Mesothelial cell of epicardium (in vitro differentiated cells): Measurements from ENCODE around the gene BTBD16. TPM values are rescaled to one million over a fixed set of nuclear protein-coding genes. Genes with fewer than 3 reads are reported as not detected.

Experiments
- DNase-seq, 2 experiments: peaks; one replicate each; pipeline ENCODE4 v3.0.0; 2021; ENCODE audit warnings: low spot score in 2 of 2; ENCODE audit not compliant: unreplicated experiment in 2 of 2
- H3K27ac Mint-ChIP-seq: 2 replicates; pipeline ENCODE4 v1.8.0; 2021; ENCODE audit warnings: mixed read lengths
- H3K27me3 Mint-ChIP-seq: 2 replicates; pipeline ENCODE4 v1.8.0; 2021; ENCODE audit warnings: low read depth, mixed read lengths
- H3K36me3 Mint-ChIP-seq: 2 replicates; pipeline ENCODE4 v1.8.0; 2021; ENCODE audit warnings: mixed read lengths
- H3K4me1 Mint-ChIP-seq: 2 replicates; pipeline ENCODE4 v1.8.0; 2021; ENCODE audit warnings: mixed read lengths
- H3K4me3 Mint-ChIP-seq: 2 replicates; pipeline ENCODE4 v1.8.0; 2021; ENCODE audit warnings: mild to moderate bottlenecking, moderate library complexity, mixed read lengths
- H3K9me3 Mint-ChIP-seq: 2 replicates; pipeline ENCODE4 v1.8.0; 2021; ENCODE audit warnings: mixed read lengths
- CTCF ChIP-seq: fragments of 200-600 bp; sonication (generic); IDR thresholded peaks from one replicate; pipeline ENCODE4 v1.5.0; 2021; ENCODE audit warnings: antibody characterized with exemption; ENCODE audit not compliant: unreplicated experiment
- total RNA-seq: library from RNA; stranded (reverse); gene quantifications from 3 replicates; pipeline ENCODE4 v1.2.1, GENCODE V29; 2021

Gene BTBD16
- total RNA-seq, 1 donor from 2014 or later, result not detected

- no peak for TF ChIP-seq CTCF
- no peaks in the 10 kb centered on the region for H3K27me3 Mint-ChIP-seq
- H3K9me3 Mint-ChIP-seq, result no peaks in the 10 kb centered on the region
- no peak for DNase-seq
- H3K4me1 Mint-ChIP-seq, result peaks cover 14% of the 10 kb centered on the region
- no peak overlapping the region for H3K4me3 Mint-ChIP-seq
- no peak overlapping the region for H3K27ac Mint-ChIP-seq
- H3K36me3 Mint-ChIP-seq, result peaks cover 21% of the 10 kb centered on the region
Observed at GRCh38 chr10:122229666-122230065, 41.4 kb upstream of the BTBD16 start.

DNA sequence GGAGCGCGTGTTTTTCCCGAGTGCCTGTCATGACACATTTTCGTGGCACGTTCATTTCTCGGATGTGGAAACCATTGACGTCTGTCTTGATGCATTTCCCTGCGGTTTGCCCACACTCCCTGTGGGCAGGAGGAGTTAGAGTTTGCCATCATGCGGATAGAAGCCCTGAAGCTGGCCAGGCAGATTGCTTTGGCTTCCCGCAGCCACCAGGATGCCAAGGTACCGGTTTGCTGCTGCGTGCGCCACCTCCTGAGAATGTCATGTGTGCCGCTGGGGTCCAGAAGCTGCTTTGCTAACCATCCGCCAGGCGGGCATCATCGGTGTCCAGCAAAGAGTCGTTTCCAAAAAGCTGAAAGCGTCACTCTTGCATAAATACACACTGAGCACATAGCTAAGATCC lies 40.9 kb upstream of the BTBD16 start:
- Mint-ChIP-seq H3K27ac (no peak overlapping the region), H3K27me3 (no peaks in the 10 kb centered on the region), H3K4me3 (no peak overlapping the region), H3K36me3 (peaks cover 21% of the 10 kb centered on the region), H3K4me1 (peaks cover 15% of the 10 kb centered on the region), H3K9me3 (no peaks in the 10 kb centered on the region)
- no peak for TF ChIP-seq CTCF
- no peak for DNase-seq

DNA sequence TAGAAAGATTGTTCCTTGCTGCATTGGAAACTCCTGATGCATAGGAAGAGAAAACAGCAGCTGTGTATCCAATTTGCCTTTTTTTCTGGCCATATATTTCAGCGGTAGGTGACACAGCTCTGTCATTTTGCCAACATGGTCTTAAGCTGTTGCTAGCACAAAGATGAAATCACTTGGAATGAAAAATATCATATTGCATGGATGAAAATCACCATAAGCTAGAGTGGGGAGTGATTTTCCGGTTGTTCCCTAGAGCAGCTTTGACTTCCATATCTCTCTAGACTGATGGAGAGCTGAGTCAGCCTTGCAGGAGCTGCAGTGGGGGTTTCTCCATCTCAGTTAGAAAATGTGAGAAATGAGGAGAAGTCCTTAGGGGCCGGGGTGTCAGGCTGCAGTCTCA lies 38.3 kb upstream of the BTBD16 start:
- Mint-ChIP-seq H3K4me3 (no peak overlapping the region), H3K9me3 (no peaks in the 10 kb centered on the region), H3K36me3 (peaks cover 24% of the 10 kb centered on the region), H3K4me1 (peaks cover 15% of the 10 kb centered on the region), H3K27ac (no peak overlapping the region), H3K27me3 (no peaks in the 10 kb centered on the region)
- TF ChIP-seq CTCF, result no peak
- no peak for DNase-seq

DNA sequence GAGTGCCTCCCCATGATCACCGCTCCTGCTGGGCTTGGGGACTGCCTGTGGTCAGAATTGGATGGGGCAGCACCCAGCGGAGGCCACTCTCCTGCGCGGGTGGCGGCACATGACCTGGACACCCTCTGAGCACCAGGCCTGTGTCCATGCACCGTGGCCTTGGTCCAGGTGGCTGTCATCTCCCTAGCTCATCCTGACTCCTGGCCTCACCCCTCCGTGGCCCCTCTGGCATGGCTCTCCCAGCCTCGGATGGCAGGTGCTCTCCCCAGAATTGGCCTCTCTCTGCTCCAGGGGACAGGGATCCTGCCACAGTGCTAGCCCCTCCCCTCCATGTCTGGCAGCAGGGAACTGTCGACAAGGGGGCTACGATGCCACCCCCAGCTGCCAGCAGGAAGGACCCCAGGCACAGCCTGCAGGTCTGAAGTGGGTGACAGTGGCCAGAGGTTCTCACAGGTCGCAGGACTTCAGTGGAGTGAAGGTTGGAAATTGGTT lies 37.2 kb upstream of the BTBD16 start:
- no peaks in the 10 kb centered on the region for H3K27me3 Mint-ChIP-seq
- H3K4me1 Mint-ChIP-seq, result peaks cover 15% of the 10 kb centered on the region
- peaks cover 29% of the 10 kb centered on the region for H3K36me3 Mint-ChIP-seq
- DNase-seq, result no peak
- H3K4me3 Mint-ChIP-seq, result no peak overlapping the region
- no peaks in the 10 kb centered on the region for H3K9me3 Mint-ChIP-seq
- TF ChIP-seq CTCF, result no peak
- no peak overlapping the region for H3K27ac Mint-ChIP-seq

GRCh38 chr10:122234416-122234815 lies 36.7 kb upstream of the BTBD16 start:
- Mint-ChIP-seq H3K36me3 (peaks cover 26% of the 10 kb centered on the region), H3K9me3 (no peaks in the 10 kb centered on the region), H3K4me1 (peaks cover 15% of the 10 kb centered on the region), H3K27me3 (no peaks in the 10 kb centered on the region), H3K4me3 (no peak overlapping the region), H3K27ac (no peak overlapping the region)
- no peak for TF ChIP-seq CTCF
- no peak for DNase-seq
